Activated CD8-positive, alpha-beta T cell treated with anti-CD3 and anti-CD28 coated beads for 36 hours (primary cell): Measurements from ENCODE around the gene JAK3. TPM values are rescaled to one million over a fixed set of nuclear protein-coding genes. Genes with fewer than 3 reads are reported as not detected.

Source experiments
- ATAC-seq: fragments of 200-7000 bp; cut with Tn5 transposase; one replicate; pipeline ENCODE4 v1.10.0; 2021; ENCODE audit warnings: mild to moderate bottlenecking, moderate library complexity
- CTCF ChIA-PET: fragments of 350-600 bp; sonication (Branson Sonifier 250); formaldehyde crosslinking; loops from one replicate; lab custom pipeline; 2021; ENCODE audit warnings: antibody characterized with exemption; lab: Charles Lee
- POLR2A ChIA-PET: fragments of 350-600 bp; sonication (Branson Sonifier 250); formaldehyde crosslinking; loops from one replicate; lab custom pipeline; 2021; ENCODE audit warnings: antibody characterized with exemption; lab: Charles Lee
- DNase-seq: peaks from one replicate; pipeline ENCODE4 v3.0.0-alpha.2; 2020
- H3K27ac Mint-ChIP-seq: one replicate; pipeline ENCODE4 v1.8.0; 2021; ENCODE audit warnings: mild to moderate bottlenecking, mixed read lengths
- H3K27me3 Mint-ChIP-seq: one replicate; pipeline ENCODE4 v1.8.0; 2021; ENCODE audit warnings: mixed read lengths
- H3K36me3 Mint-ChIP-seq: one replicate; pipeline ENCODE4 v1.8.0; 2021; ENCODE audit warnings: low read depth, mixed read lengths
- H3K4me1 Mint-ChIP-seq: one replicate; pipeline ENCODE4 v1.8.0; 2021; ENCODE audit warnings: low read depth, mixed read lengths
- H3K4me3 Mint-ChIP-seq: one replicate; pipeline ENCODE4 v1.8.0; 2021; ENCODE audit warnings: mild to moderate bottlenecking, moderate library complexity, mixed read lengths
- H3K9me3 Mint-ChIP-seq: one replicate; pipeline ENCODE4 v1.8.0; 2021; ENCODE audit warnings: mixed read lengths
- CTCF ChIP-seq: fragments of 200-600 bp; IDR thresholded peaks from one replicate; pipeline ENCODE4 v1.8.0; 2022; ENCODE audit warnings: antibody characterized with exemption, mild to moderate bottlenecking
- intact Hi-C: fragments of 100-400 bp; cut with micrococcal nuclease; formaldehyde crosslinking; loops from one replicate; pipeline ENCODE4 v1.10.0; 2022
- total RNA-seq, 2 experiments: library from RNA; stranded (reverse); gene quantifications; one replicate each; pipeline ENCODE4 v1.2.3, GENCODE V29; 2021

Gene JAK3
- total RNA-seq, 2 experiments from 2014 or later: 120 to 126 TPM

- CTCF ChIA-PET: interaction anchor here (1.3 kb wide), 1 partner anchor 12 kb away, joined by 3 read pairs; the partner anchor contains the start of gene JAK3
- H3K27ac Mint-ChIP-seq: peak overlapping the region; percentile 69
- H3K9me3 Mint-ChIP-seq: peaks cover 1% of the 10 kb centered on the region
- H3K27me3 Mint-ChIP-seq: no peaks in the 10 kb centered on the region
- TF ChIP-seq CTCF: no peak
- H3K4me3 Mint-ChIP-seq: no peak overlapping the region
- ATAC-seq (no peak), DNase-seq (no peak)
- POLR2A ChIA-PET: interaction anchor here (1.2 to 3.8 kb wide), 5 partner anchors 8 to 25 kb away, joined by 3 to 23 read pairs (median 9); partner anchors contain the start of gene JAK3
- intact Hi-C loops: no loop called here
- H3K4me1 Mint-ChIP-seq: peaks cover 16% of the 10 kb centered on the region
- H3K36me3 Mint-ChIP-seq: peaks cover 71% of the 10 kb centered on the region
Observed at GRCh38 chr19:17835182-17836006, 12.4 kb downstream of the JAK3 start.

GRCh38 chr19:17834350-17835181 lies 13.2 kb downstream of the JAK3 start:
- TF ChIP-seq CTCF: no peak
- peaks cover 1% of the 10 kb centered on the region for H3K9me3 Mint-ChIP-seq
- no peaks in the 10 kb centered on the region for H3K27me3 Mint-ChIP-seq
- no peak for ATAC-seq
- ChIA-PET POLR2A (interaction anchor here (1.0 to 3.8 kb wide), 7 partner anchors 9 to 26 kb away, joined by 3 to 23 read pairs (median 5); partner anchors contain the start of gene JAK3), CTCF (interaction anchor here (0.8 to 1.7 kb wide), 3 partner anchors 13 to 151 kb away, joined by 3 read pairs; partner anchors contain the start of gene JAK3)
- intact Hi-C loops: no loop called here
- peak overlapping the region; percentile 34 for H3K27ac Mint-ChIP-seq
- peaks cover 14% of the 10 kb centered on the region for H3K4me1 Mint-ChIP-seq
- H3K36me3 Mint-ChIP-seq: peaks cover 74% of the 10 kb centered on the region
- peak; percentile 29 for DNase-seq
- no peak overlapping the region for H3K4me3 Mint-ChIP-seq

- POLR2A ChIA-PET: interaction anchor here (0.6 to 3.8 kb wide), 9 partner anchors 9 to 52 kb away, joined by 3 to 23 read pairs (median 4); partner anchors contain the start of genes JAK3 and RPL18A
- DNase-seq: no peak
Observed at GRCh38 chr19:17832443-17833208, 15.2 kb downstream of the JAK3 start.

More at GRCh38 chr19:17832443-17833208, 15.2 kb downstream of the JAK3 start:
- Mint-ChIP-seq H3K4me1 (peaks cover 11% of the 10 kb centered on the region), H3K36me3 (peaks cover 65% of the 10 kb centered on the region), H3K27me3 (no peaks in the 10 kb centered on the region), H3K4me3 (no peak overlapping the region), H3K27ac (no peak overlapping the region), H3K9me3 (peaks cover 1% of the 10 kb centered on the region)
- TF ChIP-seq CTCF: no peak
- intact Hi-C loops: no loop called here
- CTCF ChIA-PET: interaction anchor here (0.8 to 1.4 kb wide), 4 partner anchors 13 to 48 kb away, joined by 3 to 5 read pairs (median 4); no protein-coding TSS in a partner anchor
- ATAC-seq: no peak
